HEK293 (cell line): ENCODE data around the gene DNM1.

Source experiments
- CTCF ChIA-PET: fragments of 350-600 bp; formaldehyde crosslinking; extraction: SDS; loops from one replicate; lab custom pipeline; 2021; ENCODE audit warnings: antibody characterized with exemption; lab: Yijun Ruan, JAX
- POLR2A ChIA-PET: fragments of 300-600 bp; formaldehyde crosslinking; extraction: SDS; loops from one replicate; lab custom pipeline; 2020; ENCODE audit warnings: antibody characterized with exemption, inconsistent platforms; lab: Yijun Ruan, JAX
- H3K27ac ChIP-seq: fragments of 200-500 bp; sonication (Bioruptor generic); 2 replicates; pipeline ENCODE4 v1.5.1; 2014; ENCODE audit warnings: low read depth, low read length, control low read depth, inconsistent platforms; ENCODE audit errors: extremely low read depth
- H3K36me3 ChIP-seq, 2 experiments: fragments of 200-500 bp in 1 of 2; sonication (Bioruptor generic) in 1 of 2; 1 replicate in 1 of 2; 2 replicates in 1 of 2; pipeline ENCODE4 v1.5.1; 2014 to 2017; ENCODE audit warnings: inconsistent platforms in 2 of 2, low read length in 2 of 2; ENCODE audit not compliant: control insufficient read depth in 2 of 2, insufficient read depth in 1 of 2
- H3K4me1 ChIP-seq: fragments of 200-500 bp; sonication (Bioruptor generic); 2 replicates; pipeline ENCODE4 v1.5.1; 2014; ENCODE audit warnings: mild to moderate bottlenecking, low read length, inconsistent platforms; ENCODE audit not compliant: control insufficient read depth, insufficient read depth
- H3K4me3 ChIP-seq: 2 replicates; pipeline ENCODE4 v1.5.1; 2011; ENCODE audit warnings: low read depth, mild to moderate bottlenecking, control low read depth, low read length, moderate library complexity
- H3K9me3 ChIP-seq: fragments of 200-500 bp; sonication (Bioruptor generic); 2 replicates; pipeline ENCODE4 v1.5.1; 2014; ENCODE audit warnings: low read depth, low read length, inconsistent platforms; ENCODE audit not compliant: control insufficient read depth, insufficient read depth
- BCL11B ChIP-seq: fragments of 450-650 bp; formaldehyde crosslinking; IDR thresholded peaks from 2 replicates; pipeline ENCODE4 v1.5.1; 2016; ENCODE audit warnings: low read depth, missing biosample characterization, missing genetic modification characterization
- GLI4 ChIP-seq: fragments of 450-650 bp; formaldehyde crosslinking; IDR thresholded peaks from 2 replicates; pipeline ENCODE4 v1.5.1; 2016; ENCODE audit warnings: missing biosample characterization, missing genetic modification characterization
- HOXD13 ChIP-seq: sonication (generic); formaldehyde crosslinking; IDR thresholded peaks from 2 replicates; pipeline ENCODE4 v1.8.0; 2022; ENCODE audit warnings: missing genetic modification reagents, borderline replicate concordance
- KLF1 ChIP-seq: fragments of 450-650 bp; formaldehyde crosslinking; IDR thresholded peaks from 2 replicates; pipeline ENCODE4 v1.5.1; 2016; ENCODE audit warnings: missing biosample characterization, missing genetic modification characterization
- MEIS1 ChIP-seq: sonication (generic); formaldehyde crosslinking; IDR thresholded peaks from 2 replicates; pipeline ENCODE4 v1.8.1; 2022; ENCODE audit warnings: missing genetic modification reagents, mild to moderate bottlenecking, borderline replicate concordance
- PATZ1 ChIP-seq: fragments of 450-650 bp; formaldehyde crosslinking; IDR thresholded peaks from 2 replicates; pipeline ENCODE4 v1.5.1; 2016; ENCODE audit warnings: missing biosample characterization, missing genetic modification characterization
- SP3 ChIP-seq: fragments of 450-650 bp; formaldehyde crosslinking; IDR thresholded peaks from 2 replicates; pipeline ENCODE4 v1.5.1; 2016; ENCODE audit warnings: missing biosample characterization, missing genetic modification characterization
- YY1 ChIP-seq: fragments of 450-650 bp; formaldehyde crosslinking; IDR thresholded peaks from 2 replicates; pipeline ENCODE4 v1.5.1; 2018; ENCODE audit warnings: missing biosample characterization, missing genetic modification characterization
- ZNF133 ChIP-seq: fragments of 450-650 bp; formaldehyde crosslinking; IDR thresholded peaks from 2 replicates; pipeline ENCODE4 v1.5.1; 2016; ENCODE audit warnings: missing biosample characterization, missing genetic modification characterization
- ZNF223 ChIP-seq: fragments of 450-650 bp; formaldehyde crosslinking; IDR thresholded peaks from 2 replicates; pipeline ENCODE4 v1.5.1; 2016; ENCODE audit warnings: missing biosample characterization, missing genetic modification characterization
- ZNF292 ChIP-seq: fragments of 450-650 bp; formaldehyde crosslinking; IDR thresholded peaks from 2 replicates; pipeline ENCODE4 v1.5.1; 2016; ENCODE audit warnings: low read depth, missing biosample characterization, missing genetic modification characterization, borderline replicate concordance
- ZNF423 ChIP-seq: fragments of 450-650 bp; formaldehyde crosslinking; IDR thresholded peaks from 2 replicates; pipeline ENCODE4 v1.5.1; 2016; ENCODE audit warnings: missing biosample characterization, missing genetic modification characterization
- ZNF529 ChIP-seq: fragments of 450-650 bp; formaldehyde crosslinking; IDR thresholded peaks from 2 replicates; pipeline ENCODE4 v1.5.1; 2017; ENCODE audit warnings: missing genetic modification characterization, missing biosample characterization; ENCODE audit not compliant: insufficient replicate concordance
- ZNF626 ChIP-seq: fragments of 450-650 bp; sonication (Bioruptor Pico); formaldehyde crosslinking; IDR thresholded peaks from 2 replicates; pipeline ENCODE4 v1.5.1; 2018; ENCODE audit warnings: missing biosample characterization, missing genetic modification characterization, inconsistent platforms
- ZNF701 ChIP-seq: fragments of 450-650 bp; formaldehyde crosslinking; IDR thresholded peaks from 2 replicates; pipeline ENCODE4 v1.5.1; 2016; ENCODE audit warnings: missing biosample characterization, missing genetic modification characterization
- ZSCAN4 ChIP-seq: fragments of 450-650 bp; formaldehyde crosslinking; IDR thresholded peaks from 2 replicates; pipeline ENCODE4 v1.5.1; 2017; ENCODE audit warnings: missing biosample characterization, missing genetic modification characterization
- TF ChIP-seq, protein P1 (sequence below): fragments of 450-650 bp; IDR thresholded peaks from 2 replicates; pipeline ENCODE4 v1.5.1; 2018; ENCODE audit warnings: missing biosample characterization, missing genetic modification characterization
- TF ChIP-seq, protein P2 (sequence below): fragments of 450-650 bp; formaldehyde crosslinking; conservative IDR thresholded peaks from 2 replicates; pipeline ENCODE4 v1.5.1; 2016; ENCODE audit warnings: low read depth, missing biosample characterization, missing genetic modification characterization

DNM1 gene

GRCh38 chr9:128258326-128258725 is 55.1 kb downstream of the DNM1 start:
- H3K27ac ChIP-seq, result no peak overlapping the region
- no peaks in the 10 kb centered on the region for H3K9me3 ChIP-seq
- H3K4me3 ChIP-seq, result no peak overlapping the region
- H3K4me1 ChIP-seq, result no peaks in the 10 kb centered on the region
- CTCF ChIA-PET, result interaction anchor here (0.6 kb wide), 1 partner anchor 59 kb away, joined by 3 read pairs; no protein-coding TSS in a partner anchor
- H3K36me3 ChIP-seq, result peaks cover 0 to 69% of the 10 kb centered on the region in 2 experiments; a peak in 2 of 3 replicates
- TF ChIP-seq, protein P1, sequence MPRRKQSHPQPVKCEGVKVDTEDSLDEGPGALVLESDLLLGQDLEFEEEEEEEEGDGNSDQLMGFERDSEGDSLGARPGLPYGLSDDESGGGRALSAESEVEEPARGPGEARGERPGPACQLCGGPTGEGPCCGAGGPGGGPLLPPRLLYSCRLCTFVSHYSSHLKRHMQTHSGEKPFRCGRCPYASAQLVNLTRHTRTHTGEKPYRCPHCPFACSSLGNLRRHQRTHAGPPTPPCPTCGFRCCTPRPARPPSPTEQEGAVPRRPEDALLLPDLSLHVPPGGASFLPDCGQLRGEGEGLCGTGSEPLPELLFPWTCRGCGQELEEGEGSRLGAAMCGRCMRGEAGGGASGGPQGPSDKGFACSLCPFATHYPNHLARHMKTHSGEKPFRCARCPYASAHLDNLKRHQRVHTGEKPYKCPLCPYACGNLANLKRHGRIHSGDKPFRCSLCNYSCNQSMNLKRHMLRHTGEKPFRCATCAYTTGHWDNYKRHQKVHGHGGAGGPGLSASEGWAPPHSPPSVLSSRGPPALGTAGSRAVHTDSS, result 0 out of 2 replicates have a peak, but pooled peaks have one; percentile 53
- TF ChIP-seq BCL11B (tag by site-specific recombination), result no peak
- no peak for TF ChIP-seq SP3 (tag by site-specific recombination)
- TF ChIP-seq ZNF423 (tag by site-specific recombination), result no peak
- TF ChIP-seq MEIS1 (CRISPR knock-in tag), result no peak
- POLR2A ChIA-PET, result no interaction called here

GRCh38 chr9:128259156-128259555 is 56.0 kb downstream of the DNM1 start:
- CTCF ChIA-PET, result interaction anchor here (1.2 kb wide), 2 partner anchors 9 to 23 kb away, joined by 3 read pairs; no protein-coding TSS in a partner anchor
- H3K27ac ChIP-seq, result no peak overlapping the region
- TF ChIP-seq KLF1 (tag by site-specific recombination) (no peak), ZNF529 (tag by site-specific recombination) (no peak), GLI4 (tag by site-specific recombination) (no peak), ZNF133 (tag by site-specific recombination) (no peak), ZNF292 (tag by site-specific recombination) (no peak), ZNF223 (tag by site-specific recombination) (no peak), HOXD13 (CRISPR knock-in tag) (no peak), PATZ1 (tag by site-specific recombination) (no peak), ZSCAN4 (tag by site-specific recombination) (no peak), ZNF626 (no peak), ZNF701 (no peak), YY1 (no peak)
- TF ChIP-seq, protein P2, sequence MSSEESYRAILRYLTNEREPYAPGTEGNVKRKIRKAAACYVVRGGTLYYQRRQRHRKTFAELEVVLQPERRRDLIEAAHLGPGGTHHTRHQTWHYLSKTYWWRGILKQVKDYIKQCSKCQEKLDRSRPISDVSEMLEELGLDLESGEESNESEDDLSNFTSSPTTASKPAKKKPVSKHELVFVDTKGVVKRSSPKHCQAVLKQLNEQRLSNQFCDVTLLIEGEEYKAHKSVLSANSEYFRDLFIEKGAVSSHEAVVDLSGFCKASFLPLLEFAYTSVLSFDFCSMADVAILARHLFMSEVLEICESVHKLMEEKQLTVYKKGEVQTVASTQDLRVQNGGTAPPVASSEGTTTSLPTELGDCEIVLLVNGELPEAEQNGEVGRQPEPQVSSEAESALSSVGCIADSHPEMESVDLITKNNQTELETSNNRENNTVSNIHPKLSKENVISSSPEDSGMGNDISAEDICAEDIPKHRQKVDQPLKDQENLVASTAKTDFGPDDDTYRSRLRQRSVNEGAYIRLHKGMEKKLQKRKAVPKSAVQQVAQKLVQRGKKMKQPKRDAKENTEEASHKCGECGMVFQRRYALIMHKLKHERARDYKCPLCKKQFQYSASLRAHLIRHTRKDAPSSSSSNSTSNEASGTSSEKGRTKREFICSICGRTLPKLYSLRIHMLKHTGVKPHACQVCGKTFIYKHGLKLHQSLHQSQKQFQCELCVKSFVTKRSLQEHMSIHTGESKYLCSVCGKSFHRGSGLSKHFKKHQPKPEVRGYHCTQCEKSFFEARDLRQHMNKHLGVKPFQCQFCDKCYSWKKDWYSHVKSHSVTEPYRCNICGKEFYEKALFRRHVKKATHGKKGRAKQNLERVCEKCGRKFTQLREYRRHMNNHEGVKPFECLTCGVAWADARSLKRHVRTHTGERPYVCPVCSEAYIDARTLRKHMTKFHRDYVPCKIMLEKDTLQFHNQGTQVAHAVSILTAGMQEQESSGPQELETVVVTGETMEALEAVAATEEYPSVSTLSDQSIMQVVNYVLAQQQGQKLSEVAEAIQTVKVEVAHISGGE (tag by site-specific recombination), result no peak
- peaks cover 0 to 66% of the 10 kb centered on the region in 2 experiments; a peak in 2 of 3 replicates for H3K36me3 ChIP-seq
- no peaks in the 10 kb centered on the region for H3K9me3 ChIP-seq
- POLR2A ChIA-PET, result interaction anchor here (1.7 to 2.3 kb wide), 2 partner anchors 9 to 17 kb away, joined by 5 to 8 read pairs; partner anchors contain the start of genes GOLGA2 and SWI5
- H3K4me1 ChIP-seq, result no peaks in the 10 kb centered on the region
- H3K4me3 ChIP-seq, result no peak overlapping the region
